CD4-positive, alpha-beta T cell treated with Interleukin-17A for 4 hours (primary cell): ENCODE results near the gene COL19A1.
"Not testable (repeated sequence)": the region's sequence is repeated elsewhere in the genome, so short reads cannot be mapped to it uniquely, and the experiment has no call there.

Experiments used
- DNase-seq: peaks from one replicate; pipeline ENCODE4 v3.0.0-alpha.2; 2020; ENCODE audit warnings: mixed read lengths

COL19A1 gene

GRCh38 chr6:69866351-69866769, at the start of gene COL19A1:
TSS of gene COL19A1 (plus strand) at chr6:69866556. CDS start at chr6:69879568, 13,012 bp downstream.
- DNase-seq, result peak; percentile 45

GRCh38 chr6:69816569-69816968, 49.8 kb upstream of the COL19A1 start:
- peak; percentile 54 for DNase-seq

GRCh38 chr6:69817358-69817757, 49.0 kb upstream of the COL19A1 start:
- no peak for DNase-seq

- DNase-seq, result no peak
These were observed 48.0 kb upstream of the COL19A1 start for GRCh38 chr6:69818223-69818930.

- no peak for DNase-seq
These were observed 47.2 kb upstream of the COL19A1 start for GRCh38 chr6:69819138-69819537.

GRCh38 chr6:69820018-69820417, 46.3 kb upstream of the COL19A1 start:
- no peak for DNase-seq

- DNase-seq, result no peak
These were observed 45.9 kb upstream of the COL19A1 start for GRCh38 chr6:69820438-69820837.

- not testable (repeated sequence) for DNase-seq
These were observed 42.0 kb upstream of the COL19A1 start for GRCh38 chr6:69824355-69824754.

- DNase-seq, result no peak
These were observed 40.5 kb upstream of the COL19A1 start for GRCh38 chr6:69825904-69826303.

GRCh38 chr6:69827276-69827893, 39.0 kb upstream of the COL19A1 start:
- no peak for DNase-seq

GRCh38 chr6:69832558-69832957, 33.8 kb upstream of the COL19A1 start:
- no peak for DNase-seq

- DNase-seq, result peak; percentile 26
These were observed 30.8 kb upstream of the COL19A1 start for GRCh38 chr6:69835414-69836179.

- DNase-seq, result no peak
These were observed 24.5 kb upstream of the COL19A1 start for GRCh38 chr6:69841862-69842261.

GRCh38 chr6:69843189-69843588, 23.2 kb upstream of the COL19A1 start:
- no peak for DNase-seq

GRCh38 chr6:69846312-69846711, 20.0 kb upstream of the COL19A1 start:
- DNase-seq, result no peak

- DNase-seq, result no peak
These were observed 19.4 kb upstream of the COL19A1 start for GRCh38 chr6:69846770-69847491.

GRCh38 chr6:69847492-69847788, 18.9 kb upstream of the COL19A1 start:
- no peak for DNase-seq

- no peak for DNase-seq
These were observed 17.8 kb upstream of the COL19A1 start for GRCh38 chr6:69848552-69848951.

GRCh38 chr6:69852706-69853105, 13.7 kb upstream of the COL19A1 start:
- no peak for DNase-seq

- DNase-seq, result no peak
These were observed 4.4 kb upstream of the COL19A1 start for GRCh38 chr6:69861986-69862385.

- no peak for DNase-seq
These were observed 2.6 kb upstream of the COL19A1 start for GRCh38 chr6:69863766-69864165.

- no peak for DNase-seq
These were observed 1.2 kb upstream of the COL19A1 start for GRCh38 chr6:69865126-69865525.
